ACHN (cell line): ENCODE results near the gene CPLX1.

ENCODE experiments used
- DNase-seq: peaks from one replicate; pipeline ENCODE4 v3.0.0-alpha.2; 2015
- in situ Hi-C: cut with HindIII; loops from 2 replicates; pipeline ENCODE4 v1.10.0; 2017; ENCODE audit warnings: low sequenced_read_pairs, low pct_ligation_motif_present, low pct_unique_long_range_greater_than_20kb

CPLX1 gene

GRCh38 chr4:801436-802124 lies 24.3 kb downstream of the CPLX1 start:
- in situ Hi-C loops: no loop called here
- DNase-seq: no peak

DNA sequence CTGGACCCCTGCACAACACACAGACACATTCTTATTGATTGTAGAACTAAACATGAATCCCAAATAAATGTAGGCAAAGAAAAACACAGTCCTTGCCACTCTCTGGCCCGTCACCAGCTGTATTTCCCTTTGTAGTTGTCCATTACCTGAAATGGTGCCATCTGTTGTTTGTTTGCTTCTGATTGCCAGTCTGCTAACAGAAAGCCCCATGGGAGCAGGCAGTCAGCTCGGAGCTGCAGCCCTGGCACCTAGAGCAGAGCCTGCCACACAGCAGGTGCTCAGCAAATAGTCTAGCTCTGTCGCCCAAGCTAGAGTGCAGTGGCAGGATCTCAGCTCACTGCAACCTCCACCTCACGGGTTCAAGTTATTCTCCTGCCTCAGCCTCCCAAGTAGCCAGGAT lies 28.9 kb downstream of the CPLX1 start:
- no peak for DNase-seq
- in situ Hi-C loops: no loop called here

DNA sequence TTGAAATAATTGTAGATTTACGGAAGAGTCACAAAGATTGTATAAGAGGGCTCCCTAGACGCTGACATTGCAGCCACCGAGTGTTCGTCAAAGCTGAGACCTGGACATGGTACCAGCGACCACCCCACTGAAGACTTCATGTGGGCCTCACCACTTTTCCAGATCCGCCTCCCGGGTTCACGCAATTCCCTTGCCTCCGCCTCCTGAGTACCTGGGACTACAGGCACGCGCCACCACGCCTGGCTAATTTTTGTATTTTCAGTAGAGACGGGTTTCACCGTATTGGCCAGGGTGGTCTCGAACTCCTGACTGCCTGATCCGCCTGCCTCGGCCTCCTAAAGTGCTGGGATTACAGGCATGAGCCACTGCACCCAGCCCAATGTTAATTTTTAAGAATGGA lies 29.7 kb downstream of the CPLX1 start:
- DNase-seq: no peak
- in situ Hi-C loops: no loop called here

- in situ Hi-C loops: no loop called here
- no peak for DNase-seq
These were observed 30.2 kb downstream of the CPLX1 start for GRCh38 chr4:795726-796119.

DNA sequence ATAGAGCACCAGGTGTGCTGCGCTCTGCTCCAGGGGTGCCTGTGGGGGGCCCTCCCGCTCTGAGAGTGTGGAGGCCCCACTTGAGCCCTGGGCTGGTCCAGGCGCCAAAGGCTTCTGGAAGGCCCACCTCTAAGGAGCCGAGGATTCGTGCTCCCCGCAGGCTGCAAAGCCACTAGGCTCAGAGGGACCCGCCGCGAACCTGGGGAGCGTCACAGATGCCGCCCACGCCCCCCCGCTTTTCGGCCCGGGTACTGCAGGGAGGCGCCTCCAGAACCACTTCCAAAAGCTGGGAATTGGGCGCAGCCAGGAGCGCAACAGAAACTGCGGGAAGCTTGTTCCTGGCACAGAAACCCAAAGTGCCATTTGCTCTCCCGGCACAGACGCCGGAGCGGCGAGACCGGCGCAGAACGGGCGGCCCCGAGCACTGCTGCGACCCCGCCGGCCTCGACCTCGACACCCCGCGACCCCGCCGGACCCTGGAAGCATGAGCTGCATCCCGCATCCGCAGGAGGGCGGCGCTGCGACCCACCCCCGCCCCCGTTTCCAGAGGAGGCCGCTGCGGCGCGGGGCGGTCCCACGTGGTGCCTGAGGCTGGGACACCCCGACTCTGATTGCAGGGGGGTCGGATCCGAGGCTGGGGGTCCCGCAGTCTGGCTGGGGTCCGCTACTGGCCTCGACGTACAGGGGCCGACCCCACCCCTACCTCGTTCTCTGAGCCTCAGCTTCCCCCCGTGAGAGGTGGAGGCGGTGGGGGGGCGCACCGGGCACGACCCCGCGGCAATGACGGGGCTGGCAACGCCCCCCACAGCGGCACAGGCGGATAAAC lies 30.8 kb downstream of the CPLX1 start:
- in situ Hi-C loops: no loop called here
- DNase-seq: no peak

- in situ Hi-C loops: no loop called here
These were observed 31.8 kb downstream of the CPLX1 start for GRCh38 chr4:793941-794621.

GRCh38 chr4:793093-793861 lies 32.7 kb downstream of the CPLX1 start:
- in situ Hi-C loops: no loop called here
- DNase-seq: no peak

More at GRCh38 chr4:793941-794621, 31.8 kb downstream of the CPLX1 start:
- peak; percentile 20 for DNase-seq

GRCh38 chr4:792626-793092 lies 33.3 kb downstream of the CPLX1 start:
- DNase-seq: no peak
- in situ Hi-C loops: no loop called here

- DNase-seq: peak; percentile 60
- in situ Hi-C loops: no loop called here
These were observed 33.9 kb downstream of the CPLX1 start for GRCh38 chr4:791898-792625.

GRCh38 chr4:791252-791897 lies 34.6 kb downstream of the CPLX1 start:
- in situ Hi-C loops: no loop called here
- no peak for DNase-seq

GRCh38 chr4:790466-790820 lies 35.5 kb downstream of the CPLX1 start:
- DNase-seq: no peak
- in situ Hi-C loops: no loop called here

DNA sequence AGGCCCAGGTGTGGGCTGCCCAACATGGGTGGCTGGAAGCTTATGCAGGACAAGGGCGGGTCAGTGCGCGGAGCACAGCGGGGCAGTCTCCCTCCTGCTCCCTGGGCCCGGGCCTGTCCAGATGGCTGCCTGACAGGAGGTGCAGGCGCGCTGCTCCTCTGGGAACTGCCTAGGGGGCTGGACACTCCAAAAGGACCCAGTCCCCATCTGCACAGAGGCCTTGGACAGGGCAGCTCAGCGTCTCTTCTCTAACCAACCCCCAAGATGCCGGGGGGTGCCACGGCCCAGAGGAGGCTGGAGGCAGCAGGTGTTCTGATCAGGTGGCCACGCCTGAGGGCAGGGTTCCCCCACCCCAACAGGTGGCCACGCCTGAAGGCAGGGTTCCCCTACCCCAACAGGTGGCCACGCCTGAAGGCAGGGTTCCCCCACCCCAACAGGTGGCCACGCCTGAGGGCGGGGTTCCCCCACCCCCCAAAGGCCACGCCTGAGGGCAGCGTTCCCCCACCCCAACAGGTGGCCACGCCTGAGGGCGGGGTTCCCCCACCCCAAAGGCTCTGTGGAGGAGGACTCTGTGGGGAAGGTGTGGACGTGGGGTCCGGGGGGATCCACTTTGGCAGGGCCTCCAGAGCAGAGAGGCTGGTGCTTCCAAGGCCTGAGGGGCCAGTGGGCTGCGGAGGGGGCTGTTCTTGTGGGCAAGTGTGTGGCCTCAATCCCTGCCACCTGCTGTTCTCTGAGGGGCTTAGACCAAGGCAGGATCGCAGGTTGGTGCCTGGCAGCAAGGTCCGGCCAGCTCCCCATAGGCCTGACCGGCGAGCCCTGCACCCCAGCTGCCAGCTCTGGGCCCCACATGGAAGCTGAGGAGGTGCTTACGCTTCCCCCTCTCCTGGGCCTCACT lies 36.1 kb downstream of the CPLX1 start:
- DNase-seq: no peak
- in situ Hi-C loops: no loop called here

- no peak for DNase-seq
- in situ Hi-C loops: no loop called here
These were observed 37.2 kb downstream of the CPLX1 start for GRCh38 chr4:788636-789297.

GRCh38 chr4:788006-788635 lies 37.8 kb downstream of the CPLX1 start:
- DNase-seq: no peak
- in situ Hi-C loops: no loop called here

- in situ Hi-C loops: no loop called here
- no peak for DNase-seq
These were observed 38.4 kb downstream of the CPLX1 start for GRCh38 chr4:787561-787981.

DNA sequence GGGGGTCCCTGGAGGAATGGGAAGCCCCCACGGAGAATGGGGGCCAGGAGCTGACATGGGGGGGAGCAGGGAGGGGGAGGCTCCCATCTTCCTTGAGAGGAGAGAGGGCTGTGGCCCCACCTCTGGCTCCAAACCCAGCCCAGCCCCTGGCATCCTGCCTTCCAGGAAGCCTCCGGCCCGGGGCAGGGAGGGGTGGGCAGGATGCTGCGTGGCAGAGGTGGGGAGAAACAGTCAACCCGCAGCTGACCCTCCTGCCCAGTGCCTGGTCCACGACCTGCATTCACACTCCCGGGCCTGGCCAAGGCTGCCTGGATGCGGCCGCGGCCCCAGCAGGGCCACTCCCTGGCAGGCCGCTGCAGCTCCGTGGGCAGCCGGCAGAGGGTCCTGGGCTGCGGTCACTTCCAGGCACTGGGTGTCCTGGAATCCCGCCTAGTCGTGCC lies 39.0 kb downstream of the CPLX1 start:
- no peak for DNase-seq
- in situ Hi-C loops: no loop called here
